Heart right ventricle (tissue), 16 donors: ENCODE results near the gene MACROD2. TPM values are rescaled to one million over a fixed set of nuclear protein-coding genes. Genes with fewer than 3 reads are reported as not detected.

ENCODE experiments used
- ATAC-seq, 8 donors: fragments of 200-7000 bp; cut with Tn5 transposase; one replicate each; pipeline ENCODE4 v1.9.1; 2020; ENCODE audit warnings: mild to moderate bottlenecking in 8 of 8, moderate library complexity in 8 of 8, moderate number of reproducible peaks in 1 of 8
- DNase-seq, 2 donors: peaks; one replicate each; pipeline ENCODE4 v3.0.0-alpha.2; 2020
- H3K27ac ChIP-seq, 10 donors: fragments of 200-600 bp; sonication (generic) in 2 of 10; one replicate each; pipeline versions ENCODE4 v1.5.0 to v1.8.0; 2020 to 2022; ENCODE audit warnings: mild to moderate bottlenecking in 3 of 10
- H3K27me3 ChIP-seq, 7 donors: fragments of 200-600 bp; one replicate each; pipeline ENCODE4 v1.8.0; 2021 to 2022; ENCODE audit warnings: mild to moderate bottlenecking in 2 of 7
- H3K36me3 ChIP-seq, 9 donors: fragments of 200-600 bp; sonication (generic) in 1 of 9; one replicate each; pipeline versions ENCODE4 v1.5.0 to v1.8.0; 2020 to 2022; ENCODE audit warnings: mild to moderate bottlenecking in 2 of 9
- H3K4me1 ChIP-seq, 9 donors: fragments of 200-600 bp; sonication (generic) in 1 of 9; one replicate each; pipeline versions ENCODE4 v1.5.0 to v1.8.0; 2020 to 2022; ENCODE audit warnings: mild to moderate bottlenecking in 4 of 9
- H3K4me3 ChIP-seq, 10 donors: fragments of 200-600 bp; sonication (generic) in 2 of 10; one replicate each; pipeline versions ENCODE4 v1.5.0 to v1.8.0; 2020 to 2022; ENCODE audit warnings: mild to moderate bottlenecking in 7 of 10, moderate library complexity in 2 of 10
- H3K9me3 ChIP-seq, 11 donors: fragments of 200-600 bp in 10 of 11; sonication (generic) in 2 of 11; one replicate each; pipeline versions ENCODE4 v1.5.0 to v1.8.0; 2013 to 2022; ENCODE audit warnings: mild to moderate bottlenecking in 2 of 11, control low read depth in 1 of 11, moderate library complexity in 1 of 11
- WGBS, 2 donors: extraction: QIAGEN DNeasy Blood & Tissue Kit; methylation state at CpG; one replicate each; pipeline ENCODE4 v1.1.7; 2013; ENCODE audit warnings: inconsistent platforms in 1 of 2; 5-methylcytosine and 5-hydroxymethylcytosine counted together
- intact Hi-C, 10 donors: fragments of 100-400 bp; cut with DNase I; formaldehyde crosslinking; loops; one replicate each; pipeline versions ENCODE4 v1.11.1 to v1.14.2; 2022
- polyA plus RNA-seq, 2 donors: library from polyadenylated mRNA; stranded (reverse); fragments of 200-250 nt; gene quantifications; one replicate each; pipeline ENCODE4 v1.2.3, GENCODE V29; 2013
- total RNA-seq, 10 donors: library from RNA; stranded (reverse); fragmentation: NEBNext Ultra II Directional in 3 of 10; extraction: Animal tissue kit (Norgen Biotek cat#: 25700) in 3 of 10; gene quantifications; one replicate each; pipeline versions ENCODE4 v1.2.1 to v1.2.4, GENCODE V29; 2021 to 2023
- TF ChIP-seq, protein P1 (sequence below), 9 donors: fragments of 200-600 bp; sonication (generic) in 2 of 9; IDR thresholded peaks; one replicate each; pipeline versions ENCODE4 v1.5.0 to v1.8.0; 2021 to 2022; ENCODE audit warnings: antibody characterized with exemption in 9 of 9, mild to moderate bottlenecking in 5 of 9, moderate library complexity in 1 of 9
- donor health status: Arrhythmogenic right ventricular cardiomyopathy.
- donor health status: ischemic (EF 13 %, LVEDD 7.1; RV severe dilation, severe dysfunction).
- donor health status: healthy with polysubstance abuse.
- donor health status: DM: no; HTN: yes; CAD: no.
- donor health status: DM: no; HTN: no; CAD: no.
- donor health status: ischemic (EF 25% LVEDD 6.9; RV normal size, moderate dysfunction).
- donor health status: ischemic (EF 25% LVEDD 5.7; RV mildly dilated, moderate dysfunction).
- donor health status: healthy.
- donor health status: DM: yes; HTN: yes; CAD: no.
- donor health status: Ischemic cardiomyopathy.
- donor health status: ischemic (EF 35%, LVEDD 5.7; RV mildly dilated, moderate dysfunction).
- donor health status: nonischemic (EF 11% LVEDD 7.7; RV severe dilation, severe dysfunction).
- donor health status: DM: yes; HTN: yes; CAD: no.
- donor health status: PGD.
- donor health status: ischemic (EF 29% LVEDD 5.4; RV normal size, mild dysfunction).
- donor health status: nonischemic (EF 23%, LVEDD 6.1; RV moderate dilation, normal function).

The MACROD2 gene
- total and polyA plus RNA-seq, 12 donors: 0.28 to 6.4 (median 4.1) TPM

DNA sequence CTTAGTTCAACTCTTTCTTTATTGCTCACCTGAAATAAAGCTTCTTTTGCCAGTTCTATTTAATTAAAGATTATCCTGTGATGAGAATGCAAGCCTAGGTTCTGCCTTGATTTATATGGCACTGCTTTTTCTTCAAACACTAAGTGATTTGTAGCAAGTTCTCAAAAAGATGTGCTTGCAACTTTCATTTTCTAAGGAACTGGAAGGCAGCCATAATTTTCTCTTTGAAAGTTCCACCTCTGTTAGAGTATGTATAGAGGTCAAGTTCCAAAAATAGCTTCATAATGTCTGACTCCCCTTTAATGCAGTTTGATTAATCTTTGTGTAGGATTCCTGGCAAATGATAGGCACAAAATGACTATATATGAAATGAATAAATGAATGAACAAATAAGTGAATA, 870.4 kb downstream of the MACROD2 start:
- TF ChIP-seq, protein P1, sequence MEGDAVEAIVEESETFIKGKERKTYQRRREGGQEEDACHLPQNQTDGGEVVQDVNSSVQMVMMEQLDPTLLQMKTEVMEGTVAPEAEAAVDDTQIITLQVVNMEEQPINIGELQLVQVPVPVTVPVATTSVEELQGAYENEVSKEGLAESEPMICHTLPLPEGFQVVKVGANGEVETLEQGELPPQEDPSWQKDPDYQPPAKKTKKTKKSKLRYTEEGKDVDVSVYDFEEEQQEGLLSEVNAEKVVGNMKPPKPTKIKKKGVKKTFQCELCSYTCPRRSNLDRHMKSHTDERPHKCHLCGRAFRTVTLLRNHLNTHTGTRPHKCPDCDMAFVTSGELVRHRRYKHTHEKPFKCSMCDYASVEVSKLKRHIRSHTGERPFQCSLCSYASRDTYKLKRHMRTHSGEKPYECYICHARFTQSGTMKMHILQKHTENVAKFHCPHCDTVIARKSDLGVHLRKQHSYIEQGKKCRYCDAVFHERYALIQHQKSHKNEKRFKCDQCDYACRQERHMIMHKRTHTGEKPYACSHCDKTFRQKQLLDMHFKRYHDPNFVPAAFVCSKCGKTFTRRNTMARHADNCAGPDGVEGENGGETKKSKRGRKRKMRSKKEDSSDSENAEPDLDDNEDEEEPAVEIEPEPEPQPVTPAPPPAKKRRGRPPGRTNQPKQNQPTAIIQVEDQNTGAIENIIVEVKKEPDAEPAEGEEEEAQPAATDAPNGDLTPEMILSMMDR (IDR thresholded peaks at IDR 0.05): no peak
- no peak for ATAC-seq
- Histone ChIP-seq H3K27me3 (no peaks in the 10 kb centered on the region), H3K36me3 (no peaks in the 10 kb centered on the region), H3K27ac (no peak overlapping the region), H3K4me3 (no peak overlapping the region), H3K4me1 (no peaks in the 10 kb centered on the region), H3K9me3 (no peaks in the 10 kb centered on the region)
- DNase-seq: no peak
- intact Hi-C loops: no loop called here

DNA sequence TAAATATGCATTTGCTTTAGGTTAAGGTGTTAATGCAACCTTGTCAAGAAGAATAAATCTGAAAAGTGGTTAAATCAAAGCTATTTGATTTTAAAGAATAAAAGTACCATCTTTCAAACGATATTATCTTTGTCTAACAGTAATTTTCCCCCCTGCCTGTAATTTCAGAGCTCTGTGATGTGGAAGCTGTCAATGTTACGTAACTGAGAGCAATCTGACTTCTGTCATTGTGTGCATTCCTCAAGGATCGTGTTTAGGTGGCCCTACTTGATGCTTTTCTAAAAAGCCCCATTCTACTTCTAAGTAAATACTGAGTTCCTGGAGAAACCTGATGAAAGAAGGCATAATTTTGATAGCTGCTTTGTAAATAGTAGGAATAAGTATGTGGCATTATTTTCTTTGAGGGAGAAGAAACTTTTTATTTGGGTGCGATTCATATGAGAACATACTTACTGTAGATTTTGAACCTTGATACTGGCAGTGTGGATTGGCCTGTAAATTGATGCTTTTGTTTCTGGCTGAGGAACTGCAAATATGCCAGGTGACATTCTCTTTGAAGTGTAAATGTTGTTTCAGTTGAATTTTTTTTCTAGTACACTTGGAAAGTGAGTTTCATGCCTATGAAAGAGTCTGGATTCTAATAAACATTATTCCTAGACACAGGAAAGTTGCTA, 871.7 kb downstream of the MACROD2 start:
- Histone ChIP-seq H3K36me3 (no peaks in the 10 kb centered on the region), H3K4me3 (no peak overlapping the region), H3K9me3 (no peaks in the 10 kb centered on the region), H3K27ac (no peak overlapping the region), H3K27me3 (no peaks in the 10 kb centered on the region), H3K4me1 (no peaks in the 10 kb centered on the region)
- WGBS, 2 donors: 64 to 67% methylated on average over 4 of the region's 4 CpGs
- intact Hi-C loops: no loop called here
- DNase-seq (no peak), ATAC-seq (no peak)
- TF ChIP-seq, protein P1 (IDR thresholded peaks at IDR 0.05): no peak

DNA sequence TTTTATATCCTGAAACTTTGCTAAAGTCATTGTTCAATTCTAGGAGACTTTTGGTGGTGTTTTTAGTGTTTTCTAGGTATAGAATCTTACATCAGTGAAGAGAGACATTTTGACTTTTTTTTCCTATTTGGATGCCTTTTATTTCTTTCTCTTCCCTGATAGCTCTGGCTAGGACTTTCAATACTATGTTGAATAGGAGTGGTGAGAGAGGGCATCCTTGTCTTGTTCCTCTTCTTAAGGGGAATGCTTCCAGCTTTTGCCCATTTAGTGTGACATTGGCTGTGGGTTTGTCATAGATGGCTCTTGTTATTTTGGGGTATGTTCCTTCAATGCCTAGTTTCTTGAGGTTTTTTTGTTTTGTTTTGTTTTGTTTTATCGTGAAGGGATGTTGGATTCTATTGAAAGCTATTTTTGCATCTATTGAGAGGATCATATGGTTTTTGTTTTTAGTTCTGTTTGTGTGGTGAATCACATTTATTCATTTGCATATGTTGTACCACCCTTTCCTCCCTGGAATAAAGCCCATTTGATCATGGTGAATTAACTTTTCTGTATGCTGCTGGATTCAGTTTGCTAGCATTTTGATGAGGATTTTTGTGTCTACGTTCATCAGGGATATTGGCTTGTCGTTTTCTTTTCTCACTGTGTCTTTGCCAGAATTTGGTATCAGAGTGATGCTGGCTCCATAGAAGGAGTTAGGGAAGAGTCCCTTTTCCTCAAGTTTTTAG, 882.1 kb downstream of the MACROD2 start:
- Histone ChIP-seq H3K36me3 (no peaks in the 10 kb centered on the region), H3K27ac (no peak overlapping the region), H3K4me1 (no peaks in the 10 kb centered on the region), H3K27me3 (no peaks in the 10 kb centered on the region), H3K4me3 (no peak overlapping the region), H3K9me3 (peaks cover 0 to 6% (median 0%) of the 10 kb centered on the region in 11 donors)
- DNase-seq (no peak), ATAC-seq (no peak)
- WGBS, 2 donors: 71 to 75% methylated on average over 3 of the region's 3 CpGs
- intact Hi-C loops: no loop called here
- TF ChIP-seq, protein P1 (IDR thresholded peaks at IDR 0.05): no peak

DNA sequence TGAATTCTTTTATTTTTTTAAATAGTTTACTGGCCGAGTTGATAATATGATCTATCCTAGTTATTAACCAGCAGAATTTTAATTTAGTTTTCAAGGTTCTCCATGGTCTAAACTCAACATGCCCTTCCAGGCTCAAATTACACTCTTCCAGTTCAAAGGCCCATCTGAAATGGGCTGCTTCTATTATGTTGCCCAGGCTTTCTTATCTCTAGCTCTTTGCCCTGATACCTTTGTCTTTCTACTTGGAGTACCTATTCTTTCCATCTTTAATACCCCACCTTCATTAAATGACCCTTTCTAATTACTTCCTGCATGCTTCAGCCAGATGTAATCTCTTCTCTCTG, 883.3 kb downstream of the MACROD2 start:
- intact Hi-C loops: no loop called here
- 82 to 86% methylated on average over 1 of the region's 1 CpG for WGBS, 2 donors
- no peak for ATAC-seq
- Histone ChIP-seq H3K4me1 (no peaks in the 10 kb centered on the region), H3K9me3 (peaks cover 0 to 6% (median 0%) of the 10 kb centered on the region in 11 donors), H3K27me3 (no peaks in the 10 kb centered on the region), H3K27ac (no peak overlapping the region), H3K36me3 (no peaks in the 10 kb centered on the region), H3K4me3 (no peak overlapping the region)
- TF ChIP-seq, protein P1 (IDR thresholded peaks at IDR 0.05): no peak
- no peak for DNase-seq
